Measurements from ENCODE around the gene MYL6B. TPM values are rescaled to one million over a fixed set of nuclear protein-coding genes. Genes with fewer than 3 reads are reported as not detected.

Gene MYL6B
- 35.7 and 60.0 TPM in 2 replicates for total RNA-seq

DNA sequence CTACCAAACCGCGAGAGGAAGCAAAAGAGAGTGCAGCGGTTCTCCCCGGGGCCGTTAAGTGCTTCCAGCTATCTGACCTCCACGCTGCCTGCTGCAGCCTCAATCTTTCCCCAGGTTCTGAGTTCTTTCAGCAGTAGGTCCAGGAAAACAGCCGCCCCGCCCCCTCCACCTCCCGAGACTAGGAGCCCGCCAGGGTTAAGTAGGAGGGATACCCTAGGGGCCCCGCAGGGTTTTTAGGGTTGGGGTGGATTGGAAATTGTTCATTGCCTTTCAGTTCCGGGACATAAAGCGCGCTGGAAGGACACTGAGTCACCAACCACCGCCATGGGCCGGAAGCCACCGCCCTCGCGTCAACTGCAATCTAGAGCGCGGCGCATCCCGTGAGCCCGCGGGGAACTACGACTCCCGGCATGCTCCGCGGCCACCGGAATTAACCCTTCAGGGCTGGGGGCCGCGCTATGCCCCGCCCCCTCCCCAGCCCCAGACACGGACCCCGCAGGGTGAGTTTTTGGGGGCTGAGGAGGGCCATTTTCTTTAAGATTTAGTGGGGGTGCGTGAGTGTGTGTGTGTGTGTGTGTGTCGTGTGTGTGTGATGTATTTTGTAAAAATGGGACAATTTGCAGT lies at the start of gene MYL6B:
Gene MYL6B (plus strand): TSS at position 456 of the 624 bp plus-strand sequence. CDS start 1,332 bp downstream, outside the sequence.

DNA sequence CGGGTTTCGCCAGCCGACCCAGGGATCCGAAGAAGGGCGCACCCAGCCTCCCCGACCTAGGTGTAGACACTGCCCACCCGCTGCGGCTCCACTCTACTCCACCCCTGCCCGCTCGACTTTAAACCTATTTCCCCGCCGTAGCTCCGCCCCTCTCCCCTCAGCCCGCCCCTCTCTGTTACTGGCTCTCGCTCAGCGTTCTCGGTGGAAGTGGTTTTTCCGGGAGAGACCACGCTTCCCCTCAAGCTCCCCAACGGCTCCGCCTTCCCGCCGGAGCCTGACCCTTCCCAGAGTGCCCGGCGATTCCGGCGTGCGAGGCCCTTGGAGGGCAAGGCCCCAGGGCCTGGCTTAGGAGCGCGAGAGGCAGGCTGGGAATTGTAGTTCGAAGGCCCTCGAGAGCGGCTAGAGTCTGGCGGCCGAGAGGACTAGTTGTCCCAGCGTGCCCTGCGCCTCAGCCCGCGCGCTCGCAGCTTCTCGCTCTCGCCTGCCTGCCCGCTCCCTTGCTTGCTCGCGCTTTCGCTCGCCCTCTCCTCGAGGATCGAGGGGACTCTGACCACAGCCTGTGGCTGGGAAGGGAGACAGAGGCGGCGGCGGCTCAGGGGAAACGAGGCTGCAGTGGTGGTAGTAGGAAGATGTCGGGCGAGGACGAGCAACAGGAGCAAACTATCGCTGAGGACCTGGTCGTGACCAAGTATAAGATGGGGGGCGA lies 48.1 kb upstream of the MYL6B start, which contains the start of gene PA2G4:
Gene PA2G4 (plus strand): TSS at position 451 of the 706 bp plus-strand sequence. CDS start 179 bp downstream, at position 630.

DNA sequence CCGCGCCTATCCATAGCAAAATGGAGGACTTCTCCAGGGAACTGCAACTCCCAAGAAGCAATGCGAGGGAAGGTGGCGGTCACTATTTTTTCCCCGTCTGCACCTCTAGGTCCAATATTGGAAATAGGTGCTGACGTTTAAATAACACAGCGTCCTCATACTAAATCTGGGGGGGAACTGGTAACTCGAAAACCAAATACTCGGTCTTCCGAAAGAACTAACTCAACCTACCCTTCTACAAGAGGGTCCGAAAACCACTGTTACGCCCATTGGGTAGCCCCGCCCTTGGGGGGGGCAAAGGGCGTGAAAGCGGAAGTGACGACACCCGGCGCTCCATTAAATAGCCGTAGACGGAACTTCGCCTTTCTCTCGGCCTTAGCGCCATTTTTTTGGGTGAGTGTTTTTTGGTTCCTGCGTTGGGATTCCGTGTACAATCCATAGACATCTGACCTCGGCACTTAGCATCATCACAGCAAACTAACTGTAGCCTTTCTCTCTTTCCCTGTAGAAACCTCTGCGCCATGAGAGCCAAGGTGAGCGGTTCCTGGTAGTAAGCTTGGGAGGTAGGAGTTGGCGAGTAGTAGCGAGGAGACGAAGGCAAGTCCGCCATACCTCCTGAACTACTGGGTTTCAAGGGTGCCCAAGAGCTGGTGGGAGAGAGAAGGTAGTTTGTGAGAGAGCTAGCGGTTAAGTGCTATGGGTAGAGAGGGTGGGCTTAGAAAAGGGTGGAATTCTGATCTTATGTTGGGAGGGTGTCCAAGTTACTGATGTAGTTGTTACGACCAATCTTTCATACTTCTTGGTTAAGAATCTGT lies 35.9 kb upstream of the MYL6B start, which contains the start of gene RPL41:
Gene RPL41 (plus strand): TSS at position 367 of the 815 bp plus-strand sequence.

DNA sequence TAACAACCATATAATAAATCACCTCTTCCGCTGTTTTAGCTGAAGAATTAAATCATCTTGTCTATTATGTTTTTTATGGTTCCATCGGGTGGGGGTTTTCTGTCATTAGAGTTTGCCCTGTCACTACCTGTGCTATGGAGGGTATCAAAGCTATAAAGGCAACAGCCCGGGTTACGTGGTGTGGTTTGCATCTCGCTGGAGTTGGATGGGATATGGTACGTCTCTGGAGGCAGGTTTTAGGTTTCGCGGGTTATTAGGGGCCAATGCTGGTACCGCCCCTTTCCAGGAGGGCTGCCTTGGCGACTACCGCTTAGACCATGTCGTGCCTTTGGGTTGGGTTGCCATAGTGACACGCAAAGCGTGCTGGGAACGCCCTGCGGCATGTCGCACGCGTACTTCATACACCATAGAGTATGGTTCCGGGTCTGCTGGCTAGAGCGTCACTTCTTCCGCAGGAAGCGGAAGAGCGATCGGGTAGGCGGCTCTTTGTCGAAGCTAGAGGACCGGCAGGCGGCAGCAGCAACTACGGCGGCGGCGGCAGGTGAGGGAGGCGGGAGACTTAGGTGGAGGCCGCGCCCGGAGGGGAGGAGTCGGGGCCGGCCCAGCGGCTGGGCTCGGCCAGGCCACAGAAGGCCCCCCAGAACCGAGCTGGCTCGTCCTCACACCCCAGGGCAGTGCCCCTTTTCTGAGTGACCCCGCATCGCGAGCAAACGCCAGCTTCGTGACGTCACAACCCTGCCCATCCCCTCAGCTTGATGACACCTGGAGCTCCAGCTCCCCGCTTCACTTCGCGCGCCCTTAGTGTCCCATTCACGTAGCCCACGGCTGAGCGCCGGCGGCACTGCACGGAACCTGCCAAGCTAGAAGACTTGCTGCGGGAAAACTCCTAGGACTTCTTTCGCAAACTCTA lies 34.4 kb upstream of the MYL6B start, which contains the start of gene ZC3H10:
Gene ZC3H10 (plus strand): TSS at position 489 of the 910 bp plus-strand sequence. CDS start 2,297 bp downstream, outside the sequence.

GRCh38 chr12:56127888-56128669 lies 24.3 kb upstream of the MYL6B start, which contains the start of gene ESYT1:
TSS of gene ESYT1 (plus strand) at chr12:56128267. CDS start at chr12:56128320, 53 bp downstream.

DNA sequence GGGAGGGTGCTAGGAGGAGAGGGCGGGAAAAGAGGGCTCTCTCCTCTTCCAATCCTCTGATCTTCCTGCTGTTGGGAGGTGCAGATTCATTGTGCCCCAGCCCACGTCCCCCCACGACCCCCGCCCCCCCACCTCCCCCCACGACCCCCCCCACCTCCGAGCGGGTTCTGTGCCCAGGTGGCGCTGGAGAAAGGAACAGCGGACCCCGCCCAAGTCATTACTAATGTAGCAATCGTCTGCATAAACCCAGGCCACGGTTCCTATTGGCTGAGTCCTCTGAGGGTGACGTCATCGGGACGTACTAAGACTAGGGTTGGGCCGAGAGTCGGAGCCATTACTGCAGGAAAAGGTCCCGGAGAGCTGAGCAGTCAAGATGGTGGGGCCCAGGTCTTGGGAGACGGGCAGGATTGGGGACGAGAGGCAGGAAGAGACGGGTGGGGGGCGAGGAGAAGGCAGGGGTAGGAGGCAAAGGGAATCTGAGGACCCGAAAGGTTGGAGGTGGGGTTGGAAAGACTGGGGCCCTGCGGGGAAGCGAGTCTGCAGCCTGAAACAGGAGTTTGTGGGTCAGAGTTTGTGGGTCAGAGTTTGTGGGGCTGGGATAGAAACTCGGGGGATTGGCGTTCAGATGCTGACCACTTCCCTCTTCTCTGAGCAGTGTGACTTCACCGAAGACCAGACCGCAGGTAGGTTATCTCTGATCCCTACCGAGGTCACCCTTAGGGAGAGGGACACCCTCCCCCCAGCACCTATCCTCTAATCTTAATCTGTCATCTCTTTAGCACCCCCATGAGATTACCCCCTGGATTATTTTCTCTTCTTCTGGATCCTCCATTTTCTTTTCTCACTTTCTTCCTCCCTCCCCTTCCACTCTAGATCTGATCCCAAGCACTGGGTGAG lies 5.9 kb downstream of the MYL6B start, which contains the start of gene MYL6:
Gene MYL6 (plus strand): TSS at position 331 of the 897 bp plus-strand sequence. CDS start 43 bp downstream, at position 374.

GRCh38 chr12:56189099-56189917 lies 36.9 kb downstream of the MYL6B start, which contains the start of gene SMARCC2:
TSS of gene SMARCC2 (minus strand) at chr12:56189483. CDS start at chr12:56189461, 22 bp downstream.

Other genes with a start within 250 kb of the MYL6B start
- gene PYM1, start 224.7 kb upstream of the MYL6B start, total RNA-seq, result 31.0 and 36.0 TPM in 2 replicates
- gene DGKA, start 221.4 kb upstream of the MYL6B start, total RNA-seq, result 29.3 and 34.7 TPM in 2 replicates
- gene PMEL, start 186.5 kb upstream of the MYL6B start, total RNA-seq, result 1.1 and 1.7 TPM in 2 replicates
- gene CDK2, start 185.8 kb upstream of the MYL6B start, total RNA-seq, result 16.1 and 55.8 TPM in 2 replicates
- gene RAB5B, start 178.5 kb upstream of the MYL6B start, total RNA-seq, result 42.2 and 43.1 TPM in 2 replicates
- 10.1 and 10.4 TPM in 2 replicates for gene SUOX, start 155.3 kb upstream of the MYL6B start, total RNA-seq
- 0.58 and 2.0 TPM in 2 replicates for gene IKZF4, start 131.5 kb upstream of the MYL6B start, total RNA-seq
- gene RPS26, start 110.7 kb upstream of the MYL6B start, total RNA-seq, result 664 and 693 TPM in 2 replicates
- 0.38 and 0.56 TPM in 2 replicates for gene ERBB3, start 72.4 kb upstream of the MYL6B start, total RNA-seq
- gene PA2G4, start 48.0 kb upstream of the MYL6B start, total RNA-seq, result 84.0 and 204 TPM in 2 replicates
- 2,066 and 2,753 TPM in 2 replicates for gene RPL41, start 36.0 kb upstream of the MYL6B start, total RNA-seq
- 4.0 and 5.6 TPM in 2 replicates for gene ZC3H10, start 34.3 kb upstream of the MYL6B start, total RNA-seq
- gene ESYT1, start 24.3 kb upstream of the MYL6B start, total RNA-seq, result 303 and 307 TPM in 2 replicates
- gene MYL6, start 5.8 kb downstream of the MYL6B start, total RNA-seq, result 1,570 and 2,884 TPM in 2 replicates
- gene SMARCC2, start 36.9 kb downstream of the MYL6B start, total RNA-seq, result 33.0 and 36.0 TPM in 2 replicates
- gene RNF41, start 69.3 kb downstream of the MYL6B start, total RNA-seq, result 99.3 and 165 TPM in 2 replicates
- gene NABP2, start 71.8 kb downstream of the MYL6B start, total RNA-seq, result 20.9 and 28.8 TPM in 2 replicates
- 0.85 TPM in 1 of 2 replicates, not detected in the other for gene SLC39A5, start 77.5 kb downstream of the MYL6B start, total RNA-seq
- gene ANKRD52, start 105.8 kb downstream of the MYL6B start, total RNA-seq, result 14.7 and 18.0 TPM in 2 replicates
- gene COQ10A, start 114.4 kb downstream of the MYL6B start, total RNA-seq, result 3.3 and 5.9 TPM in 2 replicates
- gene CS, start 147.7 kb downstream of the MYL6B start, total RNA-seq, result 62.9 and 99.7 TPM in 2 replicates
- gene CNPY2, start 163.4 kb downstream of the MYL6B start, total RNA-seq, result 93.0 and 106 TPM in 2 replicates
- gene PAN2, start 181.4 kb downstream of the MYL6B start, total RNA-seq, result 10.0 and 27.3 TPM in 2 replicates
- 0.28 and 0.38 TPM in 2 replicates for gene IL23A, start 186.3 kb downstream of the MYL6B start, total RNA-seq
- gene STAT2, start 207.5 kb downstream of the MYL6B start, total RNA-seq, result 105 and 295 TPM in 2 replicates
- gene APOF, start 210.3 kb downstream of the MYL6B start, total RNA-seq, result not detected in 2 replicates